ENCODE measurements around the gene WASL. TPM values are rescaled to one million over a fixed set of nuclear protein-coding genes. Genes with fewer than 3 reads are reported as not detected.
A peak's percentile ranks its signal among the peaks of the same experiment; 100 is the strongest.

Gene WASL
- total and polyA plus RNA-seq, 2 of the 13 experiments (the other 11 are each of a cell fraction or from before 2014, with no cell fraction given): 7.9 to 12.8 TPM

- no peak for TF ChIP-seq ZNF318 (CRISPR knock-in tag; IDR thresholded peaks at IDR 0.05)
- no peak for TF ChIP-seq MBNL3 (CRISPR knock-in tag; conservative IDR thresholded peaks at IDR 0.05)
- TF ChIP-seq ZNF670 (CRISPR knock-in tag; IDR thresholded peaks at IDR 0.05; ENCODE audit: borderline replicate concordance): peak; percentile 38; the same call in 1 of the 2 replicates
- no peak for TF ChIP-seq ZNF543 (CRISPR knock-in tag; IDR thresholded peaks at IDR 0.05)
- TF ChIP-seq NCOR1 (IDR thresholded peaks at IDR 0.05; ENCODE audit: borderline replicate concordance, low read length): peak; percentile 85; the same call in 1 of the 2 replicates
- no peak for TF ChIP-seq SNRNP70 (IDR thresholded peaks at IDR 0.05; ENCODE audit: low read depth, low read length)
- no peak for TF ChIP-seq KDM5A (IDR thresholded peaks at IDR 0.05; ENCODE audit: borderline replicate concordance, low read length)
- TF ChIP-seq ZNF24 (IDR thresholded peaks at IDR 0.05): no peak
- TF ChIP-seq ZNF678 (CRISPR knock-in tag; IDR thresholded peaks at IDR 0.05): no peak
- TF ChIP-seq, protein P1, sequence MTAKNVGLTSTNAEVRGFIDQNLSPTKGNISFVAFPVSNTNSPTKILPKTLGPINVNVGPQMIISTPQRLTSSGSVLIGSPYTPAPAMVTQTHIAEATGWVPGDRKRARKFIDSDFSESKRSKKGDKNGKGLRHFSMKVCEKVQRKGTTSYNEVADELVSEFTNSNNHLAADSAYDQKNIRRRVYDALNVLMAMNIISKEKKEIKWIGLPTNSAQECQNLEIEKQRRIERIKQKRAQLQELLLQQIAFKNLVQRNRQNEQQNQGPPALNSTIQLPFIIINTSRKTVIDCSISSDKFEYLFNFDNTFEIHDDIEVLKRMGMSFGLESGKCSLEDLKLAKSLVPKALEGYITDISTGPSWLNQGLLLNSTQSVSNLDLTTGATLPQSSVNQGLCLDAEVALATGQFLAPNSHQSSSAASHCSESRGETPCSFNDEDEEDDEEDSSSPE (CRISPR knock-in tag; IDR thresholded peaks at IDR 0.05): no peak
- TF ChIP-seq YEATS4 (CRISPR knock-in tag; IDR thresholded peaks at IDR 0.05; ENCODE audit: borderline replicate concordance): no peak
- no peak; the same call in 1 of the 2 replicates for TF ChIP-seq KMT2A (CRISPR knock-in tag; IDR thresholded peaks at IDR 0.05)
- peak; percentile 81 for TF ChIP-seq BCL6 (CRISPR knock-in tag; IDR thresholded peaks at IDR 0.05)
- TF ChIP-seq MIER3 (CRISPR knock-in tag; IDR thresholded peaks at IDR 0.05; ENCODE audit: borderline replicate concordance): 0 out of 2 replicates have a peak, but pooled peaks have one; percentile 52
- TF ChIP-seq DRAP1 (CRISPR knock-in tag; IDR thresholded peaks at IDR 0.05): 0 out of 2 replicates have a peak, but pooled peaks have one; percentile 17
- no peak for TF ChIP-seq MAFK (conservative IDR thresholded peaks at IDR 0.05 in 1 of 2, IDR thresholded peaks at IDR 0.05 in 1 of 2; ENCODE audit: low read length in 2 of 2)
- no peak for TF ChIP-seq NFATC3 (CRISPR knock-in tag; IDR thresholded peaks at IDR 0.05)
- no peak for TF ChIP-seq PHF5A (CRISPR knock-in tag; IDR thresholded peaks at IDR 0.05; ENCODE audit: low read depth, unreplicated experiment)
- TF ChIP-seq, protein P2, sequence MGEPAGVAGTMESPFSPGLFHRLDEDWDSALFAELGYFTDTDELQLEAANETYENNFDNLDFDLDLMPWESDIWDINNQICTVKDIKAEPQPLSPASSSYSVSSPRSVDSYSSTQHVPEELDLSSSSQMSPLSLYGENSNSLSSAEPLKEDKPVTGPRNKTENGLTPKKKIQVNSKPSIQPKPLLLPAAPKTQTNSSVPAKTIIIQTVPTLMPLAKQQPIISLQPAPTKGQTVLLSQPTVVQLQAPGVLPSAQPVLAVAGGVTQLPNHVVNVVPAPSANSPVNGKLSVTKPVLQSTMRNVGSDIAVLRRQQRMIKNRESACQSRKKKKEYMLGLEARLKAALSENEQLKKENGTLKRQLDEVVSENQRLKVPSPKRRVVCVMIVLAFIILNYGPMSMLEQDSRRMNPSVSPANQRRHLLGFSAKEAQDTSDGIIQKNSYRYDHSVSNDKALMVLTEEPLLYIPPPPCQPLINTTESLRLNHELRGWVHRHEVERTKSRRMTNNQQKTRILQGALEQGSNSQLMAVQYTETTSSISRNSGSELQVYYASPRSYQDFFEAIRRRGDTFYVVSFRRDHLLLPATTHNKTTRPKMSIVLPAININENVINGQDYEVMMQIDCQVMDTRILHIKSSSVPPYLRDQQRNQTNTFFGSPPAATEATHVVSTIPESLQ (CRISPR knock-in tag; conservative IDR thresholded peaks at IDR 0.05): no peak
Observed at GRCh38 chr7:123738356-123738755, 10.4 kb downstream of the WASL start (continued).
